Osteocyte (in vitro differentiated cells): ENCODE measurements around the gene PLD3. TPM values are rescaled to one million over a fixed set of nuclear protein-coding genes. Genes with fewer than 3 reads are reported as not detected.

Experiments used
- DNase-seq: peaks from one replicate; pipeline ENCODE4 v3.0.0; 2021; ENCODE audit warnings: mixed read lengths; ENCODE audit not compliant: unreplicated experiment; ENCODE audit errors: extremely low spot score
- H3K27ac Mint-ChIP-seq: one replicate; pipeline ENCODE4 v1.8.0; 2021; ENCODE audit warnings: mild to moderate bottlenecking, mixed read lengths; ENCODE audit not compliant: unreplicated experiment
- H3K27me3 Mint-ChIP-seq: one replicate; pipeline ENCODE4 v1.8.0; 2021; ENCODE audit warnings: mixed read lengths; ENCODE audit not compliant: unreplicated experiment
- H3K36me3 Mint-ChIP-seq: one replicate; pipeline ENCODE4 v1.8.0; 2021; ENCODE audit warnings: mixed read lengths; ENCODE audit not compliant: unreplicated experiment
- H3K4me1 Mint-ChIP-seq: one replicate; pipeline ENCODE4 v1.8.0; 2021; ENCODE audit warnings: mixed read lengths; ENCODE audit not compliant: unreplicated experiment
- H3K4me3 Mint-ChIP-seq: one replicate; pipeline ENCODE4 v1.8.0; 2021; ENCODE audit warnings: mild to moderate bottlenecking, moderate library complexity, mixed read lengths; ENCODE audit not compliant: unreplicated experiment
- H3K9me3 Mint-ChIP-seq: one replicate; pipeline ENCODE4 v1.8.0; 2021; ENCODE audit warnings: mixed read lengths; ENCODE audit not compliant: unreplicated experiment
- total RNA-seq: library from RNA; stranded (reverse); gene quantifications from 2 replicates; pipeline ENCODE4 v1.2.1, GENCODE V29; 2021
- TF ChIP-seq, protein P1 (sequence below): fragments of 200-600 bp; sonication (generic); IDR thresholded peaks from 2 replicates; pipeline ENCODE4 v1.5.0; 2021; ENCODE audit warnings: antibody characterized with exemption, mild to moderate bottlenecking, moderate library complexity

PLD3 gene
- total RNA-seq, 1 donor from 2014 or later = 499 TPM

DNA sequence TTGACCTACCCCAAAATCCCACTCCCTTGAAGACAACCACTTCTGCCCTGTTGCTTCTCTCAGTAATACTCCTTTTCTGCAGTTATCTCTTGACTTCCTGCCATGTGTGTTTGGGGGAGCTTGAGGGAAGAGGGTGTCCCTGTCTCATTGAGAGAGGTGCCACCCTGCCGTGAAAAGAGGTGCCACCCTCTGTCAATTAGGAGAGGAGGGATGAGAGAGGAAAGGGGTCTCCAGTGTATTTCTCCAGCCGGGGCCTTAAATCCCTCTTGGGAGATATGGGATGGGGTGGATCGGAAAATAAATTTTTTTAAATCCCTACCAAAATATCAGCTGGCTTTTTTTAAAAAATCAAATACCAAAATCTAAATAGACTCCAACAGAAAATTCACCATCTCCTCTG, 16.5 kb downstream of the PLD3 start:
- Mint-ChIP-seq H3K4me1 (peaks cover 20% of the 10 kb centered on the region), H3K9me3 (no peaks in the 10 kb centered on the region), H3K27me3 (no peaks in the 10 kb centered on the region), H3K27ac (peak overlapping the region; percentile 77), H3K36me3 (peaks cover 4% of the 10 kb centered on the region), H3K4me3 (peak overlapping the region; percentile 79)
- DNase-seq = no peak
- TF ChIP-seq, protein P1, sequence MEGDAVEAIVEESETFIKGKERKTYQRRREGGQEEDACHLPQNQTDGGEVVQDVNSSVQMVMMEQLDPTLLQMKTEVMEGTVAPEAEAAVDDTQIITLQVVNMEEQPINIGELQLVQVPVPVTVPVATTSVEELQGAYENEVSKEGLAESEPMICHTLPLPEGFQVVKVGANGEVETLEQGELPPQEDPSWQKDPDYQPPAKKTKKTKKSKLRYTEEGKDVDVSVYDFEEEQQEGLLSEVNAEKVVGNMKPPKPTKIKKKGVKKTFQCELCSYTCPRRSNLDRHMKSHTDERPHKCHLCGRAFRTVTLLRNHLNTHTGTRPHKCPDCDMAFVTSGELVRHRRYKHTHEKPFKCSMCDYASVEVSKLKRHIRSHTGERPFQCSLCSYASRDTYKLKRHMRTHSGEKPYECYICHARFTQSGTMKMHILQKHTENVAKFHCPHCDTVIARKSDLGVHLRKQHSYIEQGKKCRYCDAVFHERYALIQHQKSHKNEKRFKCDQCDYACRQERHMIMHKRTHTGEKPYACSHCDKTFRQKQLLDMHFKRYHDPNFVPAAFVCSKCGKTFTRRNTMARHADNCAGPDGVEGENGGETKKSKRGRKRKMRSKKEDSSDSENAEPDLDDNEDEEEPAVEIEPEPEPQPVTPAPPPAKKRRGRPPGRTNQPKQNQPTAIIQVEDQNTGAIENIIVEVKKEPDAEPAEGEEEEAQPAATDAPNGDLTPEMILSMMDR = no peak

DNA sequence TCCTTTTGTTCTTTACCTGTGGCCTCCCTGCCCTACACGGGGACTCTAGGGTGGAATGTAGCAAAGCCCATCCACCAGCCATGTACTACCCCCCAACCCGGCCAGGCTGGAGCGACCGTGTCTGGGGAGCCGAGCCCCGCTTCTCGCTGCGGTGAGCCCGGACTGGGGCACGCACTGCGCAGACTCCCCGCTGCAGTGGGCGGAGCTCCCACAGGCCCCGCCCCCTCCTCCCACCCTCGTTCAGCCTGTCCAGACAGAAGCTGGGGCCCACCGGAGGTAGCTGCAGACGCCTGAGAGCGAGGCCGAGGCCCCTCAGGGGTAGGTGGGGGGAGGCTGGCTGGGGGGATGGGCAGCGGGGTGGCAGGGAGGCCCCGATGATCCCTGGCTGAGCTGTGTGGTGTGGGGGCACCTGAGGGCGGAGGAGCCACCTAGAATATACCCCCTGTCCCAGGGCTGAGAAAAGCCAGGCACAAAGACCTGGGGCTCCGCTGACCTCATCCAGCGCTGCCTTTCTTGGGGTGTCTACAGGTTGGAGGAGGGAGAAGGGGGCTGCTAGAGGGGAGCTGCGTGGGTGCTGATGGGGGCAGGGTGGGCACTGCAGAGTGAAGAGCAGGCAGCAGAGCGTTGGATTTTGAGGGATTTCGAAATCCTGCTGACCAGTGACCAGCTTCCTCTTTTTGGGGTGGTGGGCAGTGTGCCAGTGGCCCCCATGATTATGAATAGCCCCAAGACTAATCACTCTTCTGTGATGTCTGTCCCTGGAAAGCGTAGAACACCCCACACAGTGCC, 17.3 kb downstream of the PLD3 start:
- peak; percentile 93 for DNase-seq
- H3K4me3 Mint-ChIP-seq = peak overlapping the region; percentile 79
- no peaks in the 10 kb centered on the region for H3K27me3 Mint-ChIP-seq
- H3K27ac Mint-ChIP-seq = peak overlapping the region; percentile 77
- peaks cover 8% of the 10 kb centered on the region for H3K36me3 Mint-ChIP-seq
- H3K4me1 Mint-ChIP-seq = peaks cover 19% of the 10 kb centered on the region
- TF ChIP-seq, protein P1 = no peak
- H3K9me3 Mint-ChIP-seq = no peaks in the 10 kb centered on the region

DNA sequence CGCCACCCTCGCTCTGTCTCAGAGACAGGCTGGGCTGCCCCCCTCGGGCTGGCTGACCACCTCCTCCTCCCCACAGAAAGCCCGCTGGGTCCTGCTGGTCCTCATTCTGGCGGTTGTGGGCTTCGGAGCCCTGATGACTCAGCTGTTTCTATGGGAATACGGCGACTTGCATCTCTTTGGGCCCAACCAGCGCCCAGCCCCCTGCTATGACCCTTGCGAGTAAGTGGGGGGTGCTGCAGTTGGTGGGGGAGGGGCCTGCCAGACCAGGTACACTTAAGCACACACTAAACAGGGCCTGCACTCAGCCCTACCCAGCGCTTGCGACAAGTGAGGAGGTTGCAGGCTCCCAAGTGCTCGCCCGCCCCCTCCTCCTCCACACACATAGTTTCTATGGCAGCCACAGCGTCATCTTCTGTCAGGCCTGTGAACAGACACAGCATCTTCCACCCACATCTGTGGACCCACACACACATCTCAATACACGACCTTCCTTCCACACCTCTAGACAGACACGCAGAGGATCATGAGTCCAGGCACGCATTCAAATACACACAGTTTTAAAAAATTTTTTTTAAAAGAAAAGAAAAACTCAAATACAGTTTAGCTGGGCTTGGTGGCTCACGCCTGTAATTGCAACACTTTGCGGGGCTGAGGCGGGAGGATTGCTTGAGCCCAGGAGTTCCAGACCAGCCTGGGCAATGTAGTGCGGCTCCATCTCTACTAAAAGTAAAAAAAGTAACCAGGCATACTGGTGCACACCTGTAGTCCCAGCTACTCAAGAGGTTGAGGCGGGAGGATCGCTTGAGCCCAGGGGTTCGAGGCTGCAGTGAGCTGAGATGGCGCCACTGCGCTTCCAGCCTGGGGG, 18.4 kb downstream of the PLD3 start:
- TF ChIP-seq, protein P1 = no peak
- peak overlapping the region; percentile 8 for H3K27ac Mint-ChIP-seq
- H3K36me3 Mint-ChIP-seq = peaks cover 11% of the 10 kb centered on the region
- no peaks in the 10 kb centered on the region for H3K27me3 Mint-ChIP-seq
- DNase-seq = no peak
- H3K4me1 Mint-ChIP-seq = peaks cover 19% of the 10 kb centered on the region
- no peaks in the 10 kb centered on the region for H3K9me3 Mint-ChIP-seq
- peak overlapping the region; percentile 79 for H3K4me3 Mint-ChIP-seq

GRCh38 chr19:40367577-40368434, 19.3 kb downstream of the PLD3 start:
- Mint-ChIP-seq H3K36me3 (peaks cover 18% of the 10 kb centered on the region), H3K4me3 (no peak overlapping the region), H3K4me1 (peaks cover 19% of the 10 kb centered on the region), H3K9me3 (no peaks in the 10 kb centered on the region), H3K27ac (no peak overlapping the region), H3K27me3 (no peaks in the 10 kb centered on the region)
- DNase-seq = no peak
- TF ChIP-seq, protein P1 = no peak
